Lung (tissue), 12 donors: ENCODE measurements around the gene ATG4B. TPM values are rescaled to one million over a fixed set of nuclear protein-coding genes. Genes with fewer than 3 reads are reported as not detected.

Source experiments
- ATAC-seq: fragments of 200-7000 bp; cut with Tn5 transposase; one replicate; pipeline ENCODE4 v1.9.1; 2020; ENCODE audit warnings: moderate number of reproducible peaks; ENCODE audit not compliant: insufficient read depth, low FRiP score
- DNase-seq, 3 donors: peaks; one replicate each; pipeline ENCODE4 v3.0.0-alpha.2; 2013 to 2017
- H3K27ac ChIP-seq, 2 donors: one replicate each; pipeline ENCODE4 v1.5.1; 2013; ENCODE audit warnings: mild to moderate bottlenecking in 2 of 2, moderate library complexity in 2 of 2, control low read depth in 1 of 2, inconsistent platforms in 1 of 2, low read depth in 1 of 2, low read length in 1 of 2
- H3K27me3 ChIP-seq, 3 donors: one replicate each; pipeline ENCODE4 v1.5.1; 2013; ENCODE audit warnings: low read length in 2 of 3; ENCODE audit not compliant: control insufficient read depth in 3 of 3, insufficient read depth in 3 of 3
- H3K36me3 ChIP-seq, 4 donors: one replicate each; pipeline ENCODE4 v1.5.1; 2013; ENCODE audit warnings: low read length in 4 of 4, mild to moderate bottlenecking in 1 of 4, moderate library complexity in 1 of 4; ENCODE audit not compliant: control insufficient read depth in 4 of 4, insufficient read depth in 4 of 4
- H3K4me1 ChIP-seq, 5 donors: one replicate each; pipeline ENCODE4 v1.5.1; 2013; ENCODE audit warnings: low read length in 5 of 5, mild to moderate bottlenecking in 2 of 5, moderate library complexity in 1 of 5; ENCODE audit not compliant: control insufficient read depth in 5 of 5, insufficient read depth in 5 of 5
- H3K4me3 ChIP-seq: one replicate; pipeline ENCODE4 v1.5.1; 2013; ENCODE audit warnings: mild to moderate bottlenecking, control low read depth, moderate library complexity
- H3K9ac ChIP-seq, 2 donors: one replicate each; pipeline ENCODE4 v1.5.1; 2013; ENCODE audit warnings: low read length in 2 of 2, control low read depth in 1 of 2; ENCODE audit not compliant: insufficient read depth in 1 of 2
- H3K9me3 ChIP-seq, 4 donors: one replicate each; pipeline ENCODE4 v1.5.1; 2013; ENCODE audit warnings: low read length in 3 of 4, mild to moderate bottlenecking in 1 of 4, moderate library complexity in 1 of 4; ENCODE audit not compliant: control insufficient read depth in 4 of 4, insufficient read depth in 3 of 4
- CTCF ChIP-seq: IDR thresholded peaks from 2 replicates; pipeline ENCODE4 v1.5.1; 2012; ENCODE audit warnings: mild to moderate bottlenecking; ENCODE audit errors: control extremely low read depth, extremely low read depth
- WGBS, 2 donors: extraction: QIAGEN DNeasy Blood & Tissue Kit; methylation state at CpG; one replicate each; pipeline ENCODE4 v1.1.7; 2013; 5-methylcytosine and 5-hydroxymethylcytosine counted together
- polyA plus RNA-seq, 2 donors: library from polyadenylated mRNA; stranded (reverse); fragments of 200-250 nt; gene quantifications; one replicate each; pipeline ENCODE4 v1.2.1, GENCODE V29; 2013
- total RNA-seq, 2 donors: library from RNA; depleted of rRNA in 1 of 2; stranded (reverse); fragments of >200 nt in 1 of 2; gene quantifications; one replicate each; pipeline ENCODE4 v1.2.1, GENCODE V29; 2014 to 2021
- donor health status: control.
- donor health status: control.
- donor health status: Bipolar disorder and iron deficiency.
- donor health status: healthy.
- donor health status: DM: yes; HTN: yes; CAD: no.

ATG4B gene
- total and polyA plus RNA-seq, 4 donors, result 45.1 to 74.9 (median 62.0) TPM

GRCh38 chr2:241592126-241592845 is 45.2 kb upstream of the ATG4B start:
- no peak for TF ChIP-seq CTCF
- no peak for DNase-seq
- peaks cover 4 to 13% (median 8%) of the 10 kb centered on the region in 4 donors for H3K36me3 ChIP-seq
- ATAC-seq, result no peak
- H3K4me1 ChIP-seq, result no peaks in the 10 kb centered on the region
- H3K27ac ChIP-seq, result no peak overlapping the region
- no peaks in the 10 kb centered on the region for H3K27me3 ChIP-seq
- H3K4me3 ChIP-seq, result no peak overlapping the region
- H3K9ac ChIP-seq, result no peak overlapping the region
- 93 to 95% methylated on average over 18 of the region's 18 CpGs for WGBS, 2 donors
- peaks cover 0 to 4% (median under 1%) of the 10 kb centered on the region in 4 donors for H3K9me3 ChIP-seq

DNA sequence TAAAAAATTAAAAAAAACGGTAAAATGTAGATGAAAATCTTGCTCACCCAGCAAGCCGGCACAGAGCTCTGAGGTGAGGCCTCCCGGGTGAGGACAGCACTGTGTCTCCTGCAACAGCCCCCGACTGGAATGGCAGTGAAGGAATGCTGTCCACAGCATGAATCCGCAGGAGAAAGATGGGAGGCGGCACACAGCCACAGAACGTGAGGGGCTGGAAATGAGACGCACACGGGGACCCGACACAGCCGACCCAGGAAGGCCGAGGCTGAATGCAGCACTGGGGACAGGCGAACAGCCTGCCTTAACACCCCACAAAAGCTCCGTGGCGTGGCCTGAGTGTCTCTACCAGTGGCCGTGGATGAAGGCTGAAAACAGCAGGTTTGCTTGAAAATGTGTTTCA is 44.2 kb upstream of the ATG4B start:
- ATAC-seq (no peak), DNase-seq (no peak)
- Histone ChIP-seq H3K9ac (no peak overlapping the region), H3K27me3 (no peaks in the 10 kb centered on the region), H3K36me3 (peaks cover 4 to 13% (median 11%) of the 10 kb centered on the region in 4 donors), H3K27ac (no peak overlapping the region), H3K4me1 (no peaks in the 10 kb centered on the region), H3K9me3 (peaks cover 0 to 3% (median 0%) of the 10 kb centered on the region in 4 donors), H3K4me3 (no peak overlapping the region)
- TF ChIP-seq CTCF, result no peak
- 96% methylated on average over 16 of the region's 16 CpGs for WGBS, 2 donors

GRCh38 chr2:241595600-241596140 is 41.8 kb upstream of the ATG4B start:
- no peak overlapping the region for H3K9ac ChIP-seq
- H3K27ac ChIP-seq, result no peak overlapping the region
- WGBS, 2 donors, result 91 to 95% methylated on average over 15 of the region's 15 CpGs
- TF ChIP-seq CTCF, result no peak
- no peak for DNase-seq
- no peak overlapping the region for H3K4me3 ChIP-seq
- peaks cover 4 to 17% (median 12%) of the 10 kb centered on the region in 4 donors for H3K36me3 ChIP-seq
- no peak for ATAC-seq
- no peaks in the 10 kb centered on the region for H3K27me3 ChIP-seq
- no peaks in the 10 kb centered on the region for H3K9me3 ChIP-seq
- H3K4me1 ChIP-seq, result no peaks in the 10 kb centered on the region
